HG03159 (cell line): ENCODE results near the gene PBX1.

Experiments used
- ATAC-seq: cut with Tn5 transposase; IDR thresholded peaks from one replicate; pipeline ENCODE4 v1.9.1; 2021; ENCODE audit warnings: mild to moderate bottlenecking, moderate library complexity; ENCODE audit not compliant: unreplicated experiment

Gene PBX1

GRCh38 chr1:164716992-164717703 is 158.2 kb downstream of the PBX1 start:
- peak; percentile 93 for ATAC-seq

- ATAC-seq = no peak
Measured at GRCh38 chr1:164718821-164719220, 159.8 kb downstream of the PBX1 start.

GRCh38 chr1:164719676-164720439 is 160.9 kb downstream of the PBX1 start:
- no peak for ATAC-seq

- ATAC-seq = no peak
Measured at GRCh38 chr1:164720440-164721227, 161.7 kb downstream of the PBX1 start.

DNA sequence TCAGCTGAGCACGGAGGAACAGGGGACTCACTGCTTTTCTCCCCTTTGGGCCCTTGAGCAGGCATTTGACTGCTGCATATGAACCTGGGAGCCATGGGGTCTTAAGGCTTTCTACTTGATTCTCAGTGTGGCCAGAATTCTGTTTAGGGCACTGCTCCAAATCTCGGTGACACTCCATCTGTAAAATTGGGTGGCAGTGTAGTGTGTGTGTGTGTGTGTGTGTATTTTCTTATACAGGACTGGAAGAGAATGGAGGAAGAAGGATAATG is 162.2 kb downstream of the PBX1 start:
- ATAC-seq = no peak

DNA sequence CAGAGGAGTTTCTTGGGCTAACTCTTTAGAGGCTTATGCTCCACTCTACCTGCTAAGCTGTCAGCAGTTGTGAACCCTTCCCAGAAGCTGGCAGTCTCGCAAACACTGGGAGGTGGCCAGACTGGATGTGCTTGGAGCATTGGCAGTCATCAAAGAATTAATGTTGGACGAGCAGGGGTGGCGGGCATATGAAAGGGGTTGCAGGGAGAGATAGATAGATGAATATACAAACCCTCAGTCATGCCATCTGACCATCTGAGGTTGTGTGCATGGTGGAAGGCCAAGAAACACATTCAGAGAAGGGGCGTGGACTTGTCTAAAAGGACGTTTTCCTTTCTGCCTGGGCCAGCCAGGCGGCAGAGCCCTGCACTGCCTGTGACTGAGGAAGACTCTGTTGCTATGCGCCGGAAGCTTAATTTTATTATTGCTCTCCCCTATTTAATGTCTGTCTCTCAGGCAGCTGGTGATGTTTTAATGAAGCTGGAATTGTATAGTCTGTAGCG is 164.4 kb downstream of the PBX1 start:
- no peak for ATAC-seq

GRCh38 chr1:164725401-164725800 is 166.4 kb downstream of the PBX1 start:
- ATAC-seq = no peak

GRCh38 chr1:164726235-164726634 is 167.3 kb downstream of the PBX1 start:
- ATAC-seq = no peak

DNA sequence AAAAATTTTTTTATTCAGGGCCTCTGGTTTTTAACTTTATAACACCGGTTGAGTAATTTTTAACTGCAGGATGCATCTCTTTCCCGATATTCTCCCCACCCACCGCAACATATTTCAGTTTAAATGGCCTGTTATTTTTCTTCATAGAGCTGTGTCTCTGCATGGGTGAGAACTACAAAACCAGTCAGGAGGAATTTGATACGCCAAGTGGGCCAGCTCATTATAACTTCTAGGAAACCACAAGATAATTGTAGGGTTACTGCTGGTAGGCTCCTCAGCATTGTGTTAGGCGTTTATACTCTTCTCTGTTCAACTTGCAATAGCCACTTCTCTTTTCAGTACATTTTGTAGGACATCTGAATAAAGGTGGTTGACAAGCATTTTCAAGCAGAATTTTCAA is 169.7 kb downstream of the PBX1 start:
- ATAC-seq = no peak

DNA sequence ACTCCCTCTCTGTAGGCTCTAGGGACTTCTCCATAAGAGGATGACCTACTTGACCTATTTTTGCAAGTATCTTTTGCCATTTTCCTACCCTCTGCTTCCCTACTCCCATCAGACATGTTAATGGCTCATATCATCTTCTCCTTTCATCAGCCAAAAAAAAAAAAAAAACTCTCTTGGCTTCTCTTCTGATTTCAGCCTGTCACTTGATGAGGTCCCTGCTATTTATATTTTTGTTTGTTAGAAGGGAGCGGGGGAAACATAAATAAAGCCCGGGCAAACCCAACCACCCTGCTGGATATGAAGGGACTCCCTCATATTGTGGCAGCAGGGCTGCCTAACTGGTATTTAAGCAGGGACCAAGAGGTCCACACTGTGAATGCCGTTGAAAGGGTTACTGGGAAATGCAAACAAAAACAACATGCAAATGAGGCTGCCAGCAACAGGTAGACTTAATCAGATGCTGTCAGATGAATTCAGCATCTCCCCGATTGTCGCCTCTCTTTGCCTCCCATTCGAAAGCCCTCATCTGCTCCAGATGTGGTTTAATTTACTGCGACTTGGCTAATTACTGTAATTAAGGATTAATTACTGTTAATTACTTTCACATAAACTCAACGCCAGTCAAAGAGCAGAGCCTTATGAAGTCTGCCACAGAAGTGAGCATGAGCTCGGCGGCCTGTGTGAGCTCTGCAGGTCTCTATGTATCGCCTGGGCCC is 172.3 kb downstream of the PBX1 start:
- no peak for ATAC-seq

DNA sequence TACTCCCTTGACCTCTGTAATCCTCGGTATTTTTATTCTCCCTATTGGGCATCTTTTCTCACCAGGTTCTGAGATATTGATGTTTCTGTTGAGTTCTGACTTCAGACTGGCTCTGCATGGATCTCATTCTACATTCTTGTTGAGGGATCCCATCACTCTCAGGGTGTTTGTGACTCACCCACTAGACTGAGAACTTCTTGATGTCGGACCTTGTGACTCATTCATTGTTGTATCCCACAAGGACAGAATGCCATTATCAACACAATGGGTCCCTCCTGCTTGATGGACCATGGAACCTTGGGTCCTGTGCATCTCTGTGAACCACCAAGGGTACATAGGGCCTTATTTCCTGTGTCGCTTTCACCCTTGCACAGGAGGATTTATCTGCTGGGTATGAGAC is 174.1 kb downstream of the PBX1 start:
- no peak for ATAC-seq

DNA sequence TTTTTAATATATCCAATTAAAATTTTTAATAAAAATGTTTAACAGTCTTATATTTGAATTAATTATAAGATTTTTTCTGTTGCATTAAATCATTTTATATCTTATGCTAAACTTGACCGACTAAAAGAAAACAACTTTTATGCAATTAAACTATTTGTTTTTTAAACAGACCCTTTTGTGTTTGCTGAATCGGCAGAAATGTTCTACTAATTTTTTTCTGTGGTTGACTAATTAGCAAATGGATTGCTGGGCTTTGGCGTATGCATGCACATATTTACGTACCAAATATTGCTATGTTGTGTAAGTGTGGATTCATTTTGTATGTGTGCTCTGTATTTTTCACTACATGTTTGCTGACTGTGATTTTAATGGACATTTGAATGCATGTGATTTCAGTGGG is 174.8 kb downstream of the PBX1 start:
- no peak for ATAC-seq

DNA sequence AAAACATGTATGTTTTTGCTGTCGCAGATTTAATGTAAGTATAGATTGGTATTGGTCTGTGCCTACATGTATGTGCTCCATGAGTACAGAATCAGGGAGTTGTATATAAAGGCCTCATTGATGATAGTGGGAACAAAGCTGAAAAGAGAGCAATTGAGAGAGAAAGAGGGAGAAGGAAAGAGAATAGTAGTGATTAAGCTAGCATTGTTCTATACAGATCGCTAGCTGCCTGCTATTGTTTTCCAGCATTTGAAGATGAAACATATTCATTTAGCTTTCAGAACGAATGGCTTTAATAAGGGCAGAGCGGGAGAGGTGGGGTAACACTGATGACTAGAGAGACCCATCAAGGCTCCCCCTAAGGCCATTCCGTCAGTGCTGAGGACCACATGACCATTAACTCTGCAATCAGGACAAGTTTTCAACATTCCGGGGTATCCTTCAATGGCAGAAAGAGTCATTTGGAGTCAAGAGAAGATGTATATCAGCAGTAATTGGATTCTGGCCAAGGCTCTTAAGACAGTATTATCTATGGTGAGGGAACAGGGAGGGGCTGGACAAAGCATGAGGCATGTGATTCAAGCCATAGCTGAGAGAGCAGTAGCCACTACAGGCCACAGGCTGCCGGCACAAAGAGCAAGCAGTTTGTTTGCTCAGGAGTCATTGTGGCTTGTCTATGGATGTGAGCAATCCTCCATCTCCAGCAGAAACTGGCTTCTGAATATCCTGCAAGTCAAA is 176.5 kb downstream of the PBX1 start:
- no peak for ATAC-seq

DNA sequence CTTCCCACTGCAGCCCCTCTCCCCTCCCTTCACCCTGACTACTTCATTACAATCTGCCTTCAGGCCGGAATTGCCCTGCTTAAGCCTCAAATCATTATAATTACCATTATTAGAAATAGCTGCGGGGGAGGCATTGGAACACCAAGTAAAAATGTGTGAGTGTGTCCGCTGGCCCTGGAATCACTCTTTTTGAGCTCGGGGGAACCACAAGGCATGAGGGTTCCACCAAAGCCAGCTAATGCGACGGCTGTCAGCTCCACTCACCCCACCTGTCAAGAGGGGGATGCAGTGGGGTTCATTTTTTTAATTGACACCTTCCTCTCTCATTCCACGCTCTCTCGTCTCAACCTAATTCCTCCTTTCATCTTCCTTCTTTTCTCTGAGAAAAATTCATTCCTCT is 177.2 kb downstream of the PBX1 start:
- no peak for ATAC-seq

- no peak for ATAC-seq
Measured at GRCh38 chr1:164739189-164739588, 180.2 kb downstream of the PBX1 start.

- ATAC-seq = no peak
Measured at GRCh38 chr1:164740000-164740526, 181.1 kb downstream of the PBX1 start.

- no peak for ATAC-seq
Measured at GRCh38 chr1:164742745-164743144, 183.8 kb downstream of the PBX1 start.

DNA sequence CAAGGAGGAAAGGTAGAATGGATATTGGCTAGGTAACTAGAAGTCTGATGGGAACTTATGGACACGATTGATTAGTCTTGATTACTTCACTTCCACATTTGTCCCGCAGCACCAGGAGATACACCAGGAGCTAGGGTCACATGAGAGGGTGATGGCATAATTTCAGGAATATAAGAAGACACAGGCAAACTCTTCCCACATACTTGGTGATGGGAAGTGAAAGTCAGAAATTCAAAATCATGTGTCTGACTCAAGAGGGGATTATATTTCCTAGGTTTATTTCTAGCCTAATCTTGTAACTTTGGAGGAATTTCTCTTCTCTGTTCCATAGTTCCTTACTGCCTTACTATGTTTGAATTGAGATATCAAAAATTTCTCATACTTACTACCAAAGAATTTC is 185.0 kb downstream of the PBX1 start:
- ATAC-seq = no peak

GRCh38 chr1:164745736-164746135 is 186.8 kb downstream of the PBX1 start:
- no peak for ATAC-seq

GRCh38 chr1:164746632-164747031 is 187.6 kb downstream of the PBX1 start:
- no peak for ATAC-seq
